ENCODE results near the gene AMPD2.

- TF ChIP-seq POLR2A (IDR thresholded peaks at IDR 0.05) (no peak), CTCF (IDR thresholded peaks at IDR 0.05) (no peak)
Measured at GRCh38 chr1:109659145-109659544, 39.5 kb downstream of the AMPD2 start.
